Stimulated activated CD4-positive, alpha-beta T cell treated with anti-CD3 and anti-CD28 coated beads, Interleukin-2, amount 100 ng/mL, for 4 hours (primary cell): ENCODE data around the gene TP53AIP1.

ENCODE experiments used
- DNase-seq: peaks from one replicate; pipeline ENCODE4 v3.0.0-alpha.2; 2020; ENCODE audit warnings: low read depth

Gene TP53AIP1

DNA sequence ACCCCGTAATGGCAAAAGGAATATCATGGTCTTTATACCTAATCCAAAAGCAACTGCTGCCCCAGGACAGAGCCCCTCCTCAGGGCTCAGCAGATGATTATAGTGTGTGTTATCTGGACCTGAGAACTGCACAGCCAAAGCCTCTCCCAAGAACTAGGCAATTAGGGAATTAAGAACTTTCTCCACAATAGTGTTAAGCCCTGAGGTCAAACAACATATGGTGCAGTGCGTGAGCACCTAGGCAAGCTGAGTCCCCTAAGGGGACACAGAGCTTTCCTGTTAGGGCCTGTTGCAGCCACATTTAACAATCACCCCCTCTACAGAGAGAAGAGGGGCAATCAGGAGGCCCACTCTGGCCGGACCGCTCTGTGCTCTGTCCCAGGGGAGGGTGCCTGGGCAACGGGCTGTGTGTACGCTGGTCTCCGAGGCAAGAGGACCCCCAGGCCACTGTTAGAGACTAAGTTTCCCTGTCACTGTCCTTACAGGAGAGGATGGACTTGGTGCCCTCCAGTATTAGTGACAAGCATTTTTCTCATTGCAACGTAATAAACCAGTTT is 52.9 kb downstream of the TP53AIP1 start:
- no peak for DNase-seq

DNA sequence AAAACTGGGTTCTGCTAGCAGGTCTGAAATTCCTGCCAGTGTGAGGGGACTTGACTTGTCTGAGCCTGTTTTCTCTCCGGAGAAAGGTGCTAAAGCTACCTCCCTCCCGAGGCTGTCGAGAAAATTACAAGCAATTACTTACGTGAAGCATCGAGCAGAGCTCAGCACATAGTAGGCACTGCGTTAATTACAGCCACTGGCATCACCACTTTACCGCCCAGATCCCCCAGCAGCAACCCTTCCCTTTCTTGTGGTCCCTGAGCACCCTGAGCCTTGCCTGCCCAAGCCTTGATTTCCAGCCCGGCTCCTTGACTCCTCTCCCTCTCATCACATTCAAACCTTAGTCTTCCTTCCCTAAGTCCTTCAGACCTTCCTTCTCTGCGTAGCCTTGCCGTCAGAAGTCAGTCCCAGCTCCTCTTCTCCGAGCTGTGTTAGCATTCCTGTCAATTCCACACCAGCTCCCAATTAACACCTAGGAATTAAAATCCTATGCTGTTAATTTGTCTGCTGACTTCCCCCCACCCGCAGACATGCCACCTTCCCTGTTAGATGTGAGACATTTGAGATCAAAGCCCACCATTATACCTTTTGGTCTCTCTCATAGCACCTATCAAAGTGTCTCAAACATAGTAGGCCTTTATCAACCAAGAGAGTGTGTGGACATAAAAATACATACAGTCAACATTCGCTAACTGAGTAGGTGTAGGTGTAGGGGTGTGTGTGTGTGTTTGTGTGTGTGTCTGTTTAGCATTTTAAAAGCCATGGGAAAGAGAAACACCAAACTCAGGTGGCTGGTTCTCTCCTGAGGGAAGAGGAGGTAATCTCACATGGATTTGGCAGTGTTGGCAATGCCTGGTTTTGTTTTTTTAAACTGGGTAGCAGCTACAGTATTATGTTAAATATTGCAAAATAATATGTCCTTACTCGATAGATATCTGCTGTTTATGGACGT is 54.4 kb downstream of the TP53AIP1 start:
- DNase-seq, result no peak

DNA sequence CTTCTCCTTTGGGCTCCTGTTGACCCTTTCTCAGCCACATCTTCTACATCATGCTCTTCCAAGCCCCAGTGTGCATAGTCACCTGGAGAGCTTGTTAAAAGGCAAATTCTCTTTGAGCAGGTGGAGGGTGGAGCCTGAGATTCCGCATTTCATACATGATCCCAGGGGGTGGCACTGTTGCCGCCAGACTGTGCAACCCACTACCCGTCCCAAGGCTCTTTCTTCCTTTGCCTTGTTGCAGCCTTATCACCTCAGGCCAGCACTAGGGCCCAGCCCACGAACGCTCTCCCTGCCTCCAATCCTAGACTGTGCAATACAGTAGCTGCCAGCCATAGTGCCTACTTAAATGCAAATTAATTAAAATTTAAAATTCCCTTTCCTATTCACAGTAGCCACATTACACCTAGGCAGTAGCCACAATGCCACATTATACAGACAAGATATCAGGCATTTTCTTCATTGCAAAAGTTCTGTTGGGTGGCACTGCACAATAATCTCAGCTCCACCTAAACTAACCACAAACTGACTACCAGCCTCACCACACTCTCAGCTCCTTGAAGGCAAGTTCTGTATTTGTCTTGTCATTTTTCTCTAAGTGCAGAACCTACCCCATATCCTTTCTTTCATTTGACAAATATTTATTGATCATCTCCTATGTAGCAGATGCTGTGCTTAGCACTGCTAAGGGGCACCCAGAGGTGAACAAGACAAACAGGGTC is 56.1 kb downstream of the TP53AIP1 start:
- no peak for DNase-seq
